GM23248 (cell line): ENCODE results near the gene INPP5A. TPM values are rescaled to one million over a fixed set of nuclear protein-coding genes. Genes with fewer than 3 reads are reported as not detected.
"Not testable (repeated sequence)": the region's sequence is repeated elsewhere in the genome, so short reads cannot be mapped to it uniquely, and the experiment has no call there.

ENCODE experiments used
- DNase-seq: peaks from one replicate; pipeline ENCODE4 v3.0.0-alpha.2; 2015
- H2AFZ ChIP-seq: fragments of 200-600 bp; sonication (generic); 2 replicates; pipeline ENCODE4 v1.6.1; 2016; ENCODE audit warnings: antibody characterized with exemption
- H3F3A ChIP-seq: fragments of 200-600 bp; sonication (generic); 2 replicates; pipeline ENCODE4 v1.6.1; 2016; ENCODE audit warnings: mild to moderate bottlenecking, antibody characterized with exemption, mixed run types; ENCODE audit not compliant: insufficient read depth
- H3K27ac ChIP-seq: fragments of 200-600 bp; sonication (generic); 2 replicates; pipeline ENCODE4 v1.5.1; 2016; ENCODE audit warnings: mild to moderate bottlenecking
- H3K27me3 ChIP-seq: fragments of 200-600 bp; sonication (generic); replicated peaks from 2 replicates; pipeline ENCODE4 v1.6.1; 2016; ENCODE audit warnings: mild to moderate bottlenecking; ENCODE audit not compliant: insufficient read depth
- H3K36me3 ChIP-seq: fragments of 200-600 bp; sonication (generic); 2 replicates; pipeline ENCODE4 v1.6.1; 2016; ENCODE audit warnings: low read depth, mild to moderate bottlenecking
- H3K4me1 ChIP-seq: fragments of 200-600 bp; sonication (generic); 2 replicates; pipeline ENCODE4 v1.6.1; 2016; ENCODE audit warnings: mild to moderate bottlenecking; ENCODE audit not compliant: insufficient read depth
- H3K4me2 ChIP-seq: fragments of 200-600 bp; sonication (generic); one replicate; pipeline ENCODE4 v1.6.1; 2016; ENCODE audit warnings: mild to moderate bottlenecking; ENCODE audit not compliant: unreplicated experiment
- H3K4me3 ChIP-seq: fragments of 200-600 bp; sonication (generic); 2 replicates; pipeline ENCODE4 v1.5.1; 2016; ENCODE audit warnings: mild to moderate bottlenecking
- H3K79me2 ChIP-seq: fragments of 200-600 bp; sonication (generic); 2 replicates; pipeline ENCODE4 v1.6.1; 2016; ENCODE audit warnings: mild to moderate bottlenecking; ENCODE audit not compliant: insufficient read depth
- H3K9ac ChIP-seq: fragments of 200-600 bp; sonication (generic); 2 replicates; pipeline ENCODE4 v1.6.1; 2016; ENCODE audit warnings: mild to moderate bottlenecking
- H3K9me2 ChIP-seq: fragments of 200-600 bp; sonication (generic); 2 replicates; pipeline ENCODE4 v1.6.1; 2016; ENCODE audit warnings: mixed run types, mild to moderate bottlenecking, moderate library complexity; ENCODE audit not compliant: insufficient read depth
- H3K9me3 ChIP-seq: fragments of 200-600 bp; sonication (generic); one replicate; pipeline ENCODE4 v1.6.1; 2017; ENCODE audit warnings: low read depth
- H4K20me1 ChIP-seq: fragments of 200-600 bp; sonication (generic); 2 replicates; pipeline ENCODE4 v1.6.0; 2016; ENCODE audit not compliant: insufficient read depth
- EZH2 ChIP-seq: fragments of 200-600 bp; sonication (generic); IDR thresholded peaks from 2 replicates; pipeline ENCODE4 v1.6.1; 2018; ENCODE audit warnings: antibody characterized with exemption, mild to moderate bottlenecking; ENCODE audit not compliant: insufficient read depth, poor library complexity, severe bottlenecking
- EZH2phosphoT487 ChIP-seq: fragments of 200-600 bp; sonication (generic); IDR thresholded peaks from 2 replicates; pipeline ENCODE4 v1.6.1; 2018; ENCODE audit warnings: antibody characterized with exemption, moderate library complexity, mild to moderate bottlenecking, low read depth; ENCODE audit not compliant: insufficient read depth
- WGBS, 2 experiments: methylation state at CpG; one replicate each; pipeline ENCODE4 v1.1.6; 2015 to 2017; ENCODE audit warnings: low lambda C conversion rate in 2 of 2, low coverage in 1 of 2; ENCODE audit errors: missing lambda C conversion rate in 2 of 2; 5-methylcytosine and 5-hydroxymethylcytosine counted together
- in situ Hi-C: fragments of 300-500 bp; cut with MboI; formaldehyde crosslinking; loops from 2 replicates; pipeline ENCODE4 v1.15.0; 2020
- polyA plus RNA-seq: library from polyadenylated mRNA; unstranded; fragments of >200 nt; fragmentation: Nextera tagmentation; extraction: Ambion mirVana; gene quantifications from 2 replicates; pipeline ENCODE4 v1.2.1, GENCODE V29; 2016
- total RNA-seq: library from RNA; depleted of rRNA; stranded (reverse); fragments of >200 nt; shearing (Covaris generic); gene quantifications from 2 replicates; pipeline ENCODE4 v1.2.3, GENCODE V29; 2014

The INPP5A gene
- total and polyA plus RNA-seq, 2 experiments from 2014 or later: 2.3 to 35.2 TPM

- H3K4me2 ChIP-seq: no peak overlapping the region
- H3K4me3 ChIP-seq: no peak overlapping the region
- H3K79me2 ChIP-seq: no peaks in the 10 kb centered on the region
- TF ChIP-seq EZH2phosphoT487 (no peak), EZH2 (no peak)
- DNase-seq: no peak
- H3K27me3 ChIP-seq: no peaks in the 10 kb centered on the region
- no peaks in the 10 kb centered on the region for H3K4me1 ChIP-seq
- H3K27ac ChIP-seq: no peak overlapping the region
- H3K9me2 ChIP-seq: no peaks in the 10 kb centered on the region
- H3K9me3 ChIP-seq: no peaks in the 10 kb centered on the region
- H2AFZ ChIP-seq: no peak overlapping the region
- H3K9ac ChIP-seq: no peak overlapping the region
- in situ Hi-C loops: no loop called here
- WGBS, 2 experiments: 92% methylated on average over 13 of the region's 13 CpGs
- H3F3A ChIP-seq: no peaks in the 10 kb centered on the region
- H3K36me3 ChIP-seq: no peaks in the 10 kb centered on the region
- H4K20me1 ChIP-seq: no peaks in the 10 kb centered on the region
These were observed 141.0 kb downstream of the INPP5A start for GRCh38 chr10:132678436-132679216.

DNA sequence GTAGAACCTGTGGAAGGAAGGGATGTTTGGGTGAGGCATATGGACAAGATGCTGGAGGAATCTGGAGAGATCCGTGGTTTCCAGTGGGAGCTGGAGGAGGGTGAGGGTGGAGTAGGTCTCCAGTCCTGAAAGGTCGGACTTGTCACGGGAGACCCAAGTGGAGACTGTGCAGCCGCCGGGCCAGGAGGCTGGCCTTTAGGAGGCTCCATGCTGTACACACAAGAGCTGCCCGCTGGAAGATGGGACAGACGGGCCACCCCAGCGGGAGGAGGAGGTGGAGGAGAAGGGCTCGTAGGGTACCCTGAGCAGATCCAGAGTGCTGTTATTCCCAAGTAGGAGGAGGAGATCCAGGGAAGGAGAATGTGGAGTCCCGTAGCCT lies 141.6 kb downstream of the INPP5A start:
- no peaks in the 10 kb centered on the region for H3K27me3 ChIP-seq
- H3K9me2 ChIP-seq: no peaks in the 10 kb centered on the region
- no peaks in the 10 kb centered on the region for H3K79me2 ChIP-seq
- H2AFZ ChIP-seq: no peak overlapping the region
- DNase-seq: no peak
- peaks cover 2% of the 10 kb centered on the region; the same call in 1 of the 2 replicates for H3K4me1 ChIP-seq
- 96 to 97% methylated on average over 10 of the region's 10 CpGs for WGBS, 2 experiments
- TF ChIP-seq EZH2phosphoT487: no peak
- no peak for TF ChIP-seq EZH2
- H3K4me3 ChIP-seq: no peak overlapping the region
- no peak overlapping the region for H3K27ac ChIP-seq
- H3K9ac ChIP-seq: no peak overlapping the region
- no peaks in the 10 kb centered on the region for H3K9me3 ChIP-seq
- H3K4me2 ChIP-seq: no peak overlapping the region
- no peaks in the 10 kb centered on the region for H3F3A ChIP-seq
- no peaks in the 10 kb centered on the region for H4K20me1 ChIP-seq
- H3K36me3 ChIP-seq: no peaks in the 10 kb centered on the region
- in situ Hi-C loops: no loop called here

GRCh38 chr10:132679640-132680039 lies 142.1 kb downstream of the INPP5A start:
- no peak overlapping the region for H2AFZ ChIP-seq
- no peaks in the 10 kb centered on the region for H3F3A ChIP-seq
- 99 to 100% methylated on average over 3 of the region's 3 CpGs for WGBS, 2 experiments
- H3K9me3 ChIP-seq: no peaks in the 10 kb centered on the region
- peaks cover 6% of the 10 kb centered on the region for H3K4me1 ChIP-seq
- H3K36me3 ChIP-seq: no peaks in the 10 kb centered on the region
- H3K9me2 ChIP-seq: no peaks in the 10 kb centered on the region
- in situ Hi-C loops: no loop called here
- no peaks in the 10 kb centered on the region for H3K27me3 ChIP-seq
- H4K20me1 ChIP-seq: no peaks in the 10 kb centered on the region
- no peak overlapping the region for H3K9ac ChIP-seq
- H3K27ac ChIP-seq: no peak overlapping the region
- TF ChIP-seq EZH2phosphoT487: no peak
- no peak for TF ChIP-seq EZH2
- no peak overlapping the region for H3K4me2 ChIP-seq
- no peak for DNase-seq
- no peaks in the 10 kb centered on the region for H3K79me2 ChIP-seq
- no peak overlapping the region for H3K4me3 ChIP-seq

GRCh38 chr10:132680741-132681140 lies 143.2 kb downstream of the INPP5A start:
- H3K9ac ChIP-seq, H3K27me3 ChIP-seq: not testable (repeated sequence)

More at GRCh38 chr10:132680741-132681140, 143.2 kb downstream of the INPP5A start:
- H3K27ac ChIP-seq, H3K36me3 ChIP-seq, H3K79me2 ChIP-seq, H3F3A ChIP-seq, H3K9me3 ChIP-seq, DNase-seq, in situ Hi-C loops, H3K4me3 ChIP-seq, H4K20me1 ChIP-seq, H3K4me2 ChIP-seq, H3K9me2 ChIP-seq, H2AFZ ChIP-seq: not testable (repeated sequence)
- WGBS, 2 experiments: 90 to 93% methylated on average over 14 to 16 of the region's 28 CpGs
- peaks cover 12% of the 10 kb centered on the region for H3K4me1 ChIP-seq
